NCI-H69 (cell line): Measurements from ENCODE around the gene ROGDI.

Experiments used
- DNase-seq: peaks from one replicate; lab custom pipeline; 2025; lab: John Stamatoyannopoulos, UW

Gene ROGDI

GRCh38 chr16:4813251-4814003, 11.0 kb upstream of the ROGDI start:
- DNase-seq, result no peak

- DNase-seq, result no peak
Observed at GRCh38 chr16:4811773-4812172, 9.3 kb upstream of the ROGDI start.

DNA sequence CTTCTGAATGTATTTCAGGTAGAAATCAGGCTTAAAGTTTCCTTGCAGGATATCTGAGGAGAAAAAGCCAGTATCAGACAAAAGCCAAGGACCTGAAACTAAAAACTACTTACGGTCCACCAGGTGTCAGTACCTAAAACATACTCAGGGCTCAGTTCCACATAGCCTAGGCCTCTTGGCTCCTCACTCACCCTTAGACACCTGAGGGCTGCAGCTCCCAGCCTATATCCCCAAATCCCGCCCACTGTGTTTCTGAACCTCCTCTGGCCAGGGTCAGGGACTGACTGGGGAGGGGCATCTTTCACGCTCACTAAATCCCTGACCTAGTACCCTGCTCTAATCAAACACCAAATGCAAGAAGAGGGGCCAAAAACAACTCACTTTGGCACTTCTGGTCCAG, 8.8 kb upstream of the ROGDI start:
- DNase-seq, result no peak

DNA sequence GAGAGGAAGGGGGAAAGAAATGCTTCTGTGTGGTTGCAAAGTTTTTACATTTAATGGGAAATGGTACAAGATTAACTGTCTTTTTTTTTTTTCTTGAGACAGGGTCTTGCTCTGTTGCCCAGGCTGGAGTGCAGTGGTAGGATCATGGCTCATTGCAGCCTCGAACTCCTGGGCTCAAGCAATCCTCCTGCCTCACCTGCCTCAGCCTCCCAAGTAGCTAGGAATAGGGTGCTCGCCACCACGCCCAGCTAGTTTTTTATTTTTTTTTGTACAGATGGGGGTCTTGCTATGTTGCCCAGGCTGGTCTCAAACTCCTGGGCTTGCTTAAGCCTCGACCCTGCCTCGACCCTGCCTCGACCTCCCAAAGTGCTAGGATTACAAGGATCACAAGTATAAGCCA, 3.8 kb upstream of the ROGDI start:
- no peak for DNase-seq

- DNase-seq, result no peak
Observed at GRCh38 chr16:4805231-4805630, 2.8 kb upstream of the ROGDI start.

GRCh38 chr16:4803898-4804762, 1.7 kb upstream of the ROGDI start:
- no peak for DNase-seq

- DNase-seq, result no peak
Observed at GRCh38 chr16:4803401-4803844, 990 bp upstream of the ROGDI start.

DNA sequence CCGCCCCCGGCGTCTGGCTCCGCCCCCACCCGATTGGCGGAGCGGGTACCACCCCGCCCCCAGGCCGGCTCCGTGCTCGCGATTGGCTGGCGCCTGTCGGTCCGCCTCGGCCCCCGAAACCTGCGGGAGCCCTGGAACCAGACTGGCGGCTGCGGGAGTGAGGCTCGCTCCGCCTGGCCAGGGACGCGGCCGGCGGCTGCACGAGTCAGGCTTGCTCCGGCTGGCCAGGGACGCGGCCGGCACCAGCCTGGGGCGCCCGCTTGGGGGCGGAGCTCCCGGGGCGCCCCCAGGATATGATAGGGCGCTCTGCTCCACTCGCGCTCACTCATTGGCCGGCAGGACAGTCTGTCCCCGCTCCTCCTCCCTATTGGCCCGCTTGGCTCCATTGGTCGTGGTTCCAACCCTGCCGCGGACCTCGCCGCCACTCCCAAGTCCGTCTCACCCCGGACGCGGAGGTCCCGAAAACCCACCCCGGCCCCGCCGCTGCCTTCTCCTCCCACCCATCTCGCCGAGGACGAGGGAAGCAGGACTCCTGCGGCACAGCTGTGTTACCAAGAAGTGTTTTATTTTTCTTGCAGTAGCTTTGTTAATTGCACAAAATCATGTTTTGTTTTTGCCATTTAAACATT, 340 bp upstream of the ROGDI start:
- peak; percentile 99 for DNase-seq

- no peak for DNase-seq
Observed at GRCh38 chr16:4801051-4801961, 1.1 kb downstream of the ROGDI start.

- peak; percentile 44 for DNase-seq
Observed at GRCh38 chr16:4800290-4801041, 2.0 kb downstream of the ROGDI start.

DNA sequence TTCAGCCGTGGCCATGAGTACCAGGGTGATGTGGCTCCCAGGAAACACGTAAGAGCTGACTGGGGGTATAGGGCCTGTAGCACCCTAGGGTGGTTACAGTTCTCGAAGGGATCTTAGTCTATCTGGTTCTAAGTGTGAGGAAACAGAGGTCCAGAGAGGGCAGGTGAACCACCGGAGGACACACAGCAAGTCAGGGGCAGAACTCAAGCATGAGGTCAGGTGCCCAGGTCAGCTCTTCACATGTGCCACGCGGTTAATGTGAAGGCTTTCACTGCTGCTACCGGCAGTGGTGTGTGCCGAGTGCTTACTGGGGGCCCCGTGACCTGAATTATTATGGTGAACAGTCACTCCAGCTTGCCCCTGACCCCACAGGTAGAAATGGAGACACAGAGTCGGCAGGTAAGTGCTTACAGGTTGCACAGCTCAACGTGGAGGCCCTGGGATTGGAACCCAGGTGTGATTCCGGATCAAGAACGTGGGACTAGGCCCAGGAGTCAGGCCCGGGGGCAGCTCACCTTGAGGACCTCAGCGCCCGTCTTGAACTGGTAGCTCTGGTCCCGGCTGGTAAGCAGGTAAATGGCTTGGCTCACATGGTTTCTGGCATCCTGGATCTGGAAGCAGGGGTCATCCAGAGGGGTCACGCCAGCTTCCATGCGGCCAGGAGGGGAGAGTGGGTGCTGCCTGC, 3.1 kb downstream of the ROGDI start:
- DNase-seq, result no peak

DNA sequence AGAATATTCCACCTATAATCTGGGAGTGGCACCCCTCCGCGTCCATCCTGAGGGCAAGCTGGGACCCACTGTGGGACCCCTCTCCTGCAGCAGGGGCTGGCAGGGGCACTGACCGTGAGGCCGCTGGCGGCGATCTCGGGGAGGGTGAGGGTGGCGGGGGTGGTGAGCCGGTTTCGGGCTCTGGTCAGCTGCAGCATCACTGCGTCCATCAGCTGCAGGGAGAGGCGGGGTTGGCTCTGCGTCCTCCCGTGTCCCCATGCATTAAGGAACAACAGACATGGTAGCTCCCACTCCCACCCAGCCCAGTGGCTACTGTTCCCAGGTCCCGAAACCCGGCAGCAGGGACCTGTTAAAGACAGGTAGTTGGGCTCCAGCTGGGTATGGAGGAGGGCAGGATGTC, 4.0 kb downstream of the ROGDI start:
- DNase-seq, result no peak

DNA sequence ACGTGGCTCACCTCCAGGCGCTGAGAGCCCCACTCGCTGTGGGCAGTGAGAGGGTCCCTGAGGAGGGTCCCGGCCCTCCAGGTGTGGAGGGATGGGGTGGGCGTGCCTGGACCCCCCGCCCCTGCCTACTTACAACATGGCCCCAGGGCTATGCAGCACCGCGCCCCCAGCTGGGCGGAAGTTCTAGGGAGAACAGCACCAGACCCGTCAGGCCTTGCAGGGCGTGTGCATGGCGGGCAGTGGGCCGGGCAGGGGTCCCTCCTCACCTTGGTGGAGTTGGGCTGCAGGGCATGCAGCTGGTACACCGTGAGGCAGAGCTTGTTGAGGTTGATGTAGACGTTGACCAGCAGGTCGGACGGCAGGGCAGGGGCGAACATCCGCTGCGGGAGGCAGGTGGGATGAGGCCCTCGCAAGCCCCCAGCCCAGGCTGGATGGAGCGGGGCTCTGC, 4.6 kb downstream of the ROGDI start:
- no peak for DNase-seq

DNA sequence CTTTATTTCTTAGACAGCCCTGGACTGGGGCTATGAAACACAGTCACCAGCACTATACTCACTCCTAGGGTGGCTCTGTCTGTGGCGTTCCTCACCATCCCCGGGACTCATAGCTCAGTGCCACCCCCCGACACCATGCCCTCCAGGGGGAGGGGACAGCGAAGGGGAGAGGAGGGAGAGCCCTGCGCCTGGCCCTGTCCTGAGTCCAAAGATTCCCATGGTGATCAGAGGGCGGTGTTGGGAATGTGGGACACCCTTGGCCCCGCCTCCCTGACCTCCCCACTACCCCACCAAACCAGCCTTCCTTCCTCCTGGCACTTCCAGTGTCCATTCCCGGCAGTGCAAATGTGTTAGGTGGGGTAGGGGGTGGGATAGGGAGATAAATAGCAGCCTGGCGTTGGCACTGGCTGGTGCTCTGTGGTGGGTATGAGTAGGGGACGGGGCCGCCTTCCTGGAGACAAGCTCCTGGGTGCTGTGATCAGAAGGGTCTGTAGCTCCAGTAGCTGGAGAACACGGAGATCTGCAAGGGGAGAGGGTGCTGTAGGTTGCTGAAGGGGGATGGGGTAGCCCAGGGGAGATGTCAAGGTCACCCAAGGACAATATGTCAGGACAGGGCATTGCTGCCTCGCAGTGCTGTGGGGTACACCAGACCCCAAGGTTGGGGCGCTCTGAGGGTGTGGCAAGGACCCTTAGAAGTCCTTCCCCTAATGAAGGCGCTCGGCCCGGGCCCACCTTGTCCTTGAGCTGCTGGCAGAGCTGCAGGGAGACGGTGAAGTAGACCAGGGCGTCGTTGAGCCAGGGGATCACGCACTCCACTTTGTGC, 5.2 kb downstream of the ROGDI start:
- no peak for DNase-seq

GRCh38 chr16:4795828-4796572, 6.4 kb downstream of the ROGDI start:
- no peak for DNase-seq

DNA sequence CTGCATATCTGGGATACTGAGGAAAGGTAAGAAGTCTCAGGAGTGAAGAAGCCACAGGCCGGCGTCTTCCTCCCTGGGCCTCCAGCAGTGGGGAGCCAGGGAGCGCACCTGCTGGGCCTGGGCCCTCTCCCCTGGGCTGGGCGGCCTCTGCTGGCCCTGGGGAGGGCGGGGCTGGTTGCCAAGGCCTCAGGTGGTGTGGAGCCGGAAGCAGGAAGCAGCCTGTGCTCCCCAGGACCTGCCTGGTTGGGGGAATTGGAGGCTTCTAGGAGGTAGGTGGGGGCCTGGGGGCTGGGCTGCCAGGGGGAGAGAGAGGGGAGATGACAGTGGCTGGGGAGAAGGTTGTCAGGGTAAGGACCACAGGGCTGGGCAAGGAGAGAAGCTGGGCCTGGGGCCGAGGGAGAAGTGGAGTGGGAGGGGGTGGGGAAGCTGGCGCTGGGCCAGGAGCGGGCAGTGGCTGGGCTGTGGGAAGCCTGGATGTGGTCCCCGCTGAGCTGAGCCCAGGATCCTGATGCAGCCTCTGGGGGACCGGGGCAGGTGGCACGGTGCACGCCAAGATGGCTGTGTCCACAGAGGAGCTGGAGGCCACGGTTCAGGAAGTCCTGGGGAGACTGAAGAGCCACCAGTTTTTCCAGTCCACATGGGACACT, 7.1 kb downstream of the ROGDI start, which contains the start of gene SMIM22:
TSS of gene SMIM22 (plus strand) at position 189 of the 647 bp plus-strand sequence. CDS start at position 555, 366 bp downstream.
- peak; percentile 94 for DNase-seq

GRCh38 chr16:4792951-4793513, 9.4 kb downstream of the ROGDI start:
- DNase-seq, result no peak

- no peak for DNase-seq
Observed at GRCh38 chr16:4790871-4791270, 11.6 kb downstream of the ROGDI start.
